A549 (cell line): Measurements from ENCODE around the gene JMJD8. TPM values are rescaled to one million over a fixed set of nuclear protein-coding genes. Genes with fewer than 3 reads are reported as not detected.

Source experiments
- ATAC-seq, 2 experiments: fragments of 200-7000 bp in 1 of 2; fragments of >200 bp in 1 of 2; cut with Nextera tagmentation in 1 of 2; cut with Tn5 transposase in 1 of 2; 3 replicates each; pipeline versions ENCODE4 v1.8.0 to v1.9.1; 2018 to 2020; ENCODE audit warnings: mild to moderate bottlenecking in 1 of 2, moderate library complexity in 1 of 2
- CTCF ChIA-PET: fragments of 300-600 bp; sonication (Branson Sonifier 250); formaldehyde crosslinking; extraction: SDS; loops from one replicate; lab custom pipeline; 2021; ENCODE audit warnings: antibody characterized with exemption, inconsistent platforms; lab: Yijun Ruan, JAX
- POLR2A ChIA-PET: fragments of 350-600 bp; formaldehyde crosslinking; extraction: SDS; loops from one replicate; lab custom pipeline; 2021; ENCODE audit warnings: antibody characterized with exemption, inconsistent platforms; lab: Yijun Ruan, JAX
- DNase-seq, 2 experiments: peaks; one replicate each; pipeline versions ENCODE4 v3.0.0 to v3.0.0-alpha.2; 2011 to 2016; ENCODE audit warnings: low read depth in 1 of 2, low spot score in 1 of 2
- FAIRE-seq: peaks from 2 replicates; lab custom pipeline; 2011; peaks lifted over from hg19 to GRCh38; lab: Jason Lieb, UNC
- H3K27ac ChIP-seq, 2 experiments: fragments of >200 bp; sonication (Bioruptor Twin); formaldehyde crosslinking; 3 replicates each; pipeline ENCODE4 v1.5.1; 2016 to 2017
- H3K4me1 ChIP-seq: fragments of >200 bp; sonication (Bioruptor Twin); formaldehyde crosslinking; 3 replicates; pipeline ENCODE4 v1.6.1; 2016
- H3K4me2 ChIP-seq: fragments of >200 bp; sonication (Bioruptor Twin); formaldehyde crosslinking; 3 replicates; pipeline ENCODE4 v1.6.1; 2016
- H3K4me3 ChIP-seq: fragments of >200 bp; sonication (Bioruptor Twin); formaldehyde crosslinking; 3 replicates; pipeline ENCODE4 v1.5.1; 2016
- H3K9me3 ChIP-seq: fragments of >200 bp; sonication (Bioruptor Twin); formaldehyde crosslinking; 3 replicates; pipeline ENCODE4 v1.6.1; 2016
- ATOH8 ChIP-seq: fragments of 250-450 bp; sonication (Bioruptor Pico); IDR thresholded peaks from 2 replicates; pipeline ENCODE4 v1.5.0; 2020; ENCODE audit warnings: low read depth, mild to moderate bottlenecking, moderate library complexity
- BHLHE40 ChIP-seq: IDR thresholded peaks from 2 replicates; pipeline ENCODE4 v1.6.1; 2012; ENCODE audit warnings: low read depth, low read length, inconsistent platforms
- CHD2 ChIP-seq: fragments of 150-350 bp; IDR thresholded peaks from 2 replicates; pipeline ENCODE4 v1.6.1; 2014; ENCODE audit warnings: low read length; ENCODE audit not compliant: partially characterized antibody
- EHMT2 ChIP-seq: fragments of 200-600 bp; sonication (generic); IDR thresholded peaks from 2 replicates; pipeline ENCODE4 v1.6.1; 2016; ENCODE audit warnings: antibody characterized with exemption, low read depth, mild to moderate bottlenecking, moderate library complexity
- EP300 ChIP-seq, 2 experiments: fragments of >200 bp; sonication (Bioruptor Twin); formaldehyde crosslinking; IDR thresholded peaks; 2 replicates in 1 of 2; 3 replicates in 1 of 2; pipeline ENCODE4 v1.6.1; 2016 to 2017
- FOSB ChIP-seq: fragments of 250-450 bp; sonication (Bioruptor Pico); IDR thresholded peaks from 2 replicates; pipeline ENCODE4 v1.5.0; 2020; ENCODE audit warnings: mild to moderate bottlenecking, moderate library complexity
- FOSL2 ChIP-seq, 2 experiments: fragments of 450-650 bp in 1 of 2; fragments of >200 bp in 1 of 2; sonication (Bioruptor Twin) in 1 of 2; formaldehyde crosslinking; IDR thresholded peaks; 2 replicates each; pipeline versions ENCODE4 v1.5.0 to v1.6.1; 2016 to 2020; ENCODE audit warnings: mild to moderate bottlenecking in 1 of 2, moderate library complexity in 1 of 2
- FOXS1 ChIP-seq: fragments of 250-450 bp; sonication (Bioruptor Pico); IDR thresholded peaks from 2 replicates; pipeline ENCODE4 v1.5.0; 2020; ENCODE audit warnings: mild to moderate bottlenecking, moderate library complexity
- HDAC2 ChIP-seq: fragments of 200-600 bp; sonication (generic); IDR thresholded peaks from 2 replicates; pipeline ENCODE4 v1.6.1; 2016
- HEYL ChIP-seq: fragments of 250-450 bp; sonication (Bioruptor Pico); IDR thresholded peaks from 2 replicates; pipeline ENCODE4 v1.8.0; 2021; ENCODE audit warnings: mild to moderate bottlenecking, moderate library complexity
- HOXA7 ChIP-seq: fragments of 250-450 bp; sonication (Bioruptor Pico); IDR thresholded peaks from 2 replicates; pipeline ENCODE4 v1.5.0; 2020; ENCODE audit warnings: mild to moderate bottlenecking, moderate library complexity
- HOXB13 ChIP-seq: fragments of 250-450 bp; sonication (Bioruptor Pico); IDR thresholded peaks from 2 replicates; pipeline ENCODE4 v1.5.0; 2020; ENCODE audit warnings: low read depth, mild to moderate bottlenecking, moderate library complexity
- HOXB5 ChIP-seq: fragments of 250-450 bp; sonication (Bioruptor Pico); IDR thresholded peaks from 2 replicates; pipeline ENCODE4 v1.5.0; 2020; ENCODE audit warnings: mild to moderate bottlenecking, moderate library complexity
- JUNB ChIP-seq: fragments of >200 bp; sonication (Bioruptor Twin); formaldehyde crosslinking; IDR thresholded peaks from 2 replicates; pipeline ENCODE4 v1.6.1; 2016
- KDM1A ChIP-seq: fragments of 200-600 bp; sonication (generic); IDR thresholded peaks from 2 replicates; pipeline ENCODE4 v1.6.1; 2016; ENCODE audit warnings: low read depth, mild to moderate bottlenecking
- MAFK ChIP-seq: fragments of 450-650 bp; IDR thresholded peaks from 2 replicates; pipeline ENCODE4 v1.6.1; 2014; ENCODE audit not compliant: partially characterized antibody
- MYC ChIP-seq: IDR thresholded peaks from 2 replicates; pipeline ENCODE4 v1.6.1; 2012; ENCODE audit warnings: mild to moderate bottlenecking, inconsistent platforms, low read length, improper control_type of control experiment, borderline replicate concordance
- NPAS2 ChIP-seq: fragments of 250-450 bp; sonication (Bioruptor Pico); IDR thresholded peaks from 2 replicates; pipeline ENCODE4 v1.8.0; 2022; ENCODE audit warnings: mild to moderate bottlenecking, moderate library complexity, borderline replicate concordance
- PHF8 ChIP-seq: fragments of 200-600 bp; sonication (generic); IDR thresholded peaks from 2 replicates; pipeline ENCODE4 v1.6.1; 2016; ENCODE audit warnings: low read depth, mild to moderate bottlenecking, antibody characterized with exemption, moderate library complexity, borderline replicate concordance
- POLR2AphosphoS2 ChIP-seq: conservative IDR thresholded peaks from 2 replicates; pipeline ENCODE4 v1.6.1; 2012; ENCODE audit warnings: low read length, improper control_type of control experiment, inconsistent platforms
- RFX5 ChIP-seq: fragments of 450-650 bp; IDR thresholded peaks from 2 replicates; pipeline ENCODE4 v1.7.1; 2014; ENCODE audit warnings: antibody characterized with exemption, mild to moderate bottlenecking, moderate library complexity
- SMC3 ChIP-seq: fragments of >200 bp; sonication (Bioruptor Twin); formaldehyde crosslinking; IDR thresholded peaks from 3 replicates; pipeline ENCODE4 v1.6.1; 2018; ENCODE audit warnings: inconsistent platforms
- SREBF2 ChIP-seq: fragments of 450-650 bp; IDR thresholded peaks from 2 replicates; pipeline ENCODE4 v1.6.1; 2014; ENCODE audit warnings: mild to moderate bottlenecking, moderate library complexity
- ZC3H11A ChIP-seq: fragments of 450-650 bp; IDR thresholded peaks from 2 replicates; pipeline ENCODE4 v1.6.1; 2014; ENCODE audit warnings: antibody characterized with exemption, mild to moderate bottlenecking
- WGBS: methylation state at CpG from one replicate; pipeline ENCODE4 v1.1.6; 2017; ENCODE audit errors: missing lambda C conversion rate; 5-methylcytosine and 5-hydroxymethylcytosine counted together
- polyA plus RNA-seq, 4 experiments: library from polyadenylated mRNA; depleted of rRNA in 3 of 4; stranded (reverse); fragments of >200 nt; fragmentation: RNase III in 1 of 4; extraction: RNeasy Plus Mini Kit Qiagen cat#74134 plus additional on column Dnase treatment in 1 of 4; gene quantifications; 2 replicates in 3 of 4; 3 replicates in 1 of 4; pipeline ENCODE4 v1.2.3, GENCODE V29; 2011 to 2017
- TF ChIP-seq, protein P1 (sequence below): fragments of >200 bp; sonication (Bioruptor Twin); formaldehyde crosslinking; IDR thresholded peaks from 3 replicates; pipeline ENCODE4 v1.5.1; 2016
- TF ChIP-seq, protein P2 (sequence below): fragments of >200 bp; sonication (Bioruptor Twin); formaldehyde crosslinking; IDR thresholded peaks from 2 replicates; pipeline ENCODE4 v1.6.1; 2016
- TF ChIP-seq, protein P3 (sequence below): IDR thresholded peaks from 2 replicates; pipeline ENCODE4 v1.6.1; 2012
- TF ChIP-seq, protein P4 (sequence below): fragments of 150-350 bp; IDR thresholded peaks from 2 replicates; pipeline ENCODE4 v1.6.1; 2014; ENCODE audit warnings: low read depth, mild to moderate bottlenecking, low read length
- TF ChIP-seq, protein P5 (sequence below): fragments of 250-450 bp; sonication (Bioruptor Pico); IDR thresholded peaks from 2 replicates; pipeline ENCODE4 v1.5.0; 2021; ENCODE audit warnings: mild to moderate bottlenecking, moderate library complexity, borderline replicate concordance

Gene JMJD8
- polyA plus RNA-seq, 2 of the 4 experiments (the other 2 are of a cell fraction) = 37.5 to 72.6 TPM

- H3K4me3 ChIP-seq = no peak overlapping the region
- no peak for DNase-seq
- ATAC-seq = no peak
- peaks cover 25% of the 10 kb centered on the region; the same call in 2 of the 3 replicates for H3K4me1 ChIP-seq
- H3K27ac ChIP-seq = no peak overlapping the region
- FAIRE-seq = no peak
- ChIA-PET POLR2A (no interaction called here), CTCF (interaction anchor here (2.2 to 2.3 kb wide), 2 partner anchors 18 to 22 kb away, joined by 5 to 13 read pairs; no protein-coding TSS in a partner anchor)
- 89% methylated on average over 12 of the region's 22 CpGs for WGBS
- H3K9me3 ChIP-seq = no peaks in the 10 kb centered on the region
- no peak for TF ChIP-seq FOSL2 (IDR thresholded peaks at IDR 0.05)
- TF ChIP-seq FOSL2 (CRISPR knock-in tag; IDR thresholded peaks at IDR 0.05) = no peak
- no peak for TF ChIP-seq RFX5
- TF ChIP-seq CHD2 = no peak
- no peak for TF ChIP-seq SREBF2
- TF ChIP-seq, protein P1, sequence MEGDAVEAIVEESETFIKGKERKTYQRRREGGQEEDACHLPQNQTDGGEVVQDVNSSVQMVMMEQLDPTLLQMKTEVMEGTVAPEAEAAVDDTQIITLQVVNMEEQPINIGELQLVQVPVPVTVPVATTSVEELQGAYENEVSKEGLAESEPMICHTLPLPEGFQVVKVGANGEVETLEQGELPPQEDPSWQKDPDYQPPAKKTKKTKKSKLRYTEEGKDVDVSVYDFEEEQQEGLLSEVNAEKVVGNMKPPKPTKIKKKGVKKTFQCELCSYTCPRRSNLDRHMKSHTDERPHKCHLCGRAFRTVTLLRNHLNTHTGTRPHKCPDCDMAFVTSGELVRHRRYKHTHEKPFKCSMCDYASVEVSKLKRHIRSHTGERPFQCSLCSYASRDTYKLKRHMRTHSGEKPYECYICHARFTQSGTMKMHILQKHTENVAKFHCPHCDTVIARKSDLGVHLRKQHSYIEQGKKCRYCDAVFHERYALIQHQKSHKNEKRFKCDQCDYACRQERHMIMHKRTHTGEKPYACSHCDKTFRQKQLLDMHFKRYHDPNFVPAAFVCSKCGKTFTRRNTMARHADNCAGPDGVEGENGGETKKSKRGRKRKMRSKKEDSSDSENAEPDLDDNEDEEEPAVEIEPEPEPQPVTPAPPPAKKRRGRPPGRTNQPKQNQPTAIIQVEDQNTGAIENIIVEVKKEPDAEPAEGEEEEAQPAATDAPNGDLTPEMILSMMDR = no peak
- TF ChIP-seq PHF8 = no peak
- no peak for TF ChIP-seq MYC
- TF ChIP-seq HEYL = no peak
- TF ChIP-seq JUNB = no peak
- no peak for TF ChIP-seq BHLHE40
- TF ChIP-seq NPAS2 (CRISPR knock-in tag) = no peak
- TF ChIP-seq ZC3H11A = no peak
- TF ChIP-seq, protein P2, sequence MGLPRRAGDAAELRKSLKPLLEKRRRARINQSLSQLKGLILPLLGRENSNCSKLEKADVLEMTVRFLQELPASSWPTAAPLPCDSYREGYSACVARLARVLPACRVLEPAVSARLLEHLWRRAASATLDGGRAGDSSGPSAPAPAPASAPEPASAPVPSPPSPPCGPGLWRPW = no peak
- TF ChIP-seq MAFK = no peak
- no peak for TF ChIP-seq HDAC2
- TF ChIP-seq HOXB5 (CRISPR knock-in tag) = no peak
- TF ChIP-seq, protein P3, sequence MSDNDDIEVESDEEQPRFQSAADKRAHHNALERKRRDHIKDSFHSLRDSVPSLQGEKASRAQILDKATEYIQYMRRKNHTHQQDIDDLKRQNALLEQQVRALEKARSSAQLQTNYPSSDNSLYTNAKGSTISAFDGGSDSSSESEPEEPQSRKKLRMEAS = no peak
- H3K4me2 ChIP-seq = no peak overlapping the region
Observed at GRCh38 chr16:693364-693763, 9.2 kb upstream of the JMJD8 start.

GRCh38 chr16:692356-693108 is 8.4 kb upstream of the JMJD8 start:
- ChIA-PET CTCF (interaction anchor here (2.2 to 2.3 kb wide), 2 partner anchors 19 to 23 kb away, joined by 5 to 13 read pairs; no protein-coding TSS in a partner anchor), POLR2A (no interaction called here)
- H3K4me3 ChIP-seq = no peak overlapping the region
- H3K27ac ChIP-seq = no peak overlapping the region
- no peak overlapping the region for H3K4me2 ChIP-seq
- FAIRE-seq (no peak), ATAC-seq (no peak), DNase-seq (no peak)
- H3K4me1 ChIP-seq = peaks cover 25% of the 10 kb centered on the region; the same call in 2 of the 3 replicates
- 56% methylated on average over 10 of the region's 10 CpGs for WGBS
- no peaks in the 10 kb centered on the region for H3K9me3 ChIP-seq
- TF ChIP-seq, protein P4, sequence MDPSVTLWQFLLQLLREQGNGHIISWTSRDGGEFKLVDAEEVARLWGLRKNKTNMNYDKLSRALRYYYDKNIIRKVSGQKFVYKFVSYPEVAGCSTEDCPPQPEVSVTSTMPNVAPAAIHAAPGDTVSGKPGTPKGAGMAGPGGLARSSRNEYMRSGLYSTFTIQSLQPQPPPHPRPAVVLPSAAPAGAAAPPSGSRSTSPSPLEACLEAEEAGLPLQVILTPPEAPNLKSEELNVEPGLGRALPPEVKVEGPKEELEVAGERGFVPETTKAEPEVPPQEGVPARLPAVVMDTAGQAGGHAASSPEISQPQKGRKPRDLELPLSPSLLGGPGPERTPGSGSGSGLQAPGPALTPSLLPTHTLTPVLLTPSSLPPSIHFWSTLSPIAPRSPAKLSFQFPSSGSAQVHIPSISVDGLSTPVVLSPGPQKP = no peak
- no peak for TF ChIP-seq EHMT2
- no peak for TF ChIP-seq FOXS1
- TF ChIP-seq MAFK = no peak
- TF ChIP-seq ATOH8 (CRISPR knock-in tag) = no peak
- TF ChIP-seq EP300 (IDR thresholded peaks at IDR 0.05) = no peak
- no peak for TF ChIP-seq FOSB (CRISPR knock-in tag)
- TF ChIP-seq, protein P5, sequence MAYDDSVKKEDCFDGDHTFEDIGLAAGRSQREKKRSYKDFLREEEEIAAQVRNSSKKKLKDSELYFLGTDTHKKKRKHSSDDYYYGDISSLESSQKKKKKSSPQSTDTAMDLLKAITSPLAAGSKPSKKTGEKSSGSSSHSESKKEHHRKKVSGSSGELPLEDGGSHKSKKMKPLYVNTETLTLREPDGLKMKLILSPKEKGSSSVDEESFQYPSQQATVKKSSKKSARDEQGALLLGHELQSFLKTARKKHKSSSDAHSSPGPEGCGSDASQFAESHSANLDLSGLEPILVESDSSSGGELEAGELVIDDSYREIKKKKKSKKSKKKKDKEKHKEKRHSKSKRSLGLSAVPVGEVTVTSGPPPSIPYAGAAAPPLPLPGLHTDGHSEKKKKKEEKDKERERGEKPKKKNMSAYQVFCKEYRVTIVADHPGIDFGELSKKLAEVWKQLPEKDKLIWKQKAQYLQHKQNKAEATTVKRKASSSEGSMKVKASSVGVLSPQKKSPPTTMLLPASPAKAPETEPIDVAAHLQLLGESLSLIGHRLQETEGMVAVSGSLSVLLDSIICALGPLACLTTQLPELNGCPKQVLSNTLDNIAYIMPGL (CRISPR knock-in tag) = no peak
- TF ChIP-seq HOXB5 (CRISPR knock-in tag) = no peak
- TF ChIP-seq KDM1A = no peak
- no peak for TF ChIP-seq HOXA7
- no peak for TF ChIP-seq HOXB13 (CRISPR knock-in tag)
- TF ChIP-seq NPAS2 (CRISPR knock-in tag) = no peak
- TF ChIP-seq POLR2AphosphoS2 = no peak
- TF ChIP-seq SMC3 = no peak
- TF ChIP-seq HDAC2 = no peak
- TF ChIP-seq, protein P2 = no peak
